Aorta (tissue), 5 donors: ENCODE results near the gene CYP4V2. TPM values are rescaled to one million over a fixed set of nuclear protein-coding genes. Genes with fewer than 3 reads are reported as not detected.

Experiments used
- ATAC-seq: fragments of 200-7000 bp; cut with Tn5 transposase; one replicate; pipeline ENCODE4 v1.9.1; 2022; ENCODE audit warnings: moderate library complexity; ENCODE audit not compliant: low FRiP score
- DNase-seq, 2 donors: peaks; one replicate each; pipeline ENCODE4 v3.0.0-alpha.2; 2020
- H3K27ac ChIP-seq, 2 donors: one replicate each; pipeline ENCODE4 v1.5.1; 2013; ENCODE audit warnings: low read length in 2 of 2, mild to moderate bottlenecking in 2 of 2, moderate library complexity in 2 of 2, control low read depth in 1 of 2, inconsistent platforms in 1 of 2, low read depth in 1 of 2
- H3K27me3 ChIP-seq, 2 donors: one replicate each; pipeline ENCODE4 v1.6.1; 2013; ENCODE audit warnings: control low read depth in 1 of 2, low read length in 1 of 2, mild to moderate bottlenecking in 1 of 2, moderate library complexity in 1 of 2; ENCODE audit not compliant: insufficient read depth in 2 of 2, control insufficient read depth in 1 of 2
- H3K36me3 ChIP-seq, 2 donors: one replicate each; pipeline ENCODE4 v1.6.1; 2013; ENCODE audit warnings: control low read depth in 1 of 2, low read length in 1 of 2, mild to moderate bottlenecking in 1 of 2; ENCODE audit not compliant: insufficient read depth in 2 of 2, control insufficient read depth in 1 of 2
- H3K4me1 ChIP-seq, 2 donors: one replicate each; pipeline ENCODE4 v1.6.1; 2013; ENCODE audit warnings: low read length in 2 of 2, control low read depth in 1 of 2, mild to moderate bottlenecking in 1 of 2, moderate library complexity in 1 of 2; ENCODE audit not compliant: insufficient read depth in 2 of 2, control insufficient read depth in 1 of 2
- H3K4me3 ChIP-seq, 2 donors: one replicate each; pipeline ENCODE4 v1.5.1; 2013; ENCODE audit warnings: low read length in 2 of 2, control low read depth in 1 of 2, mild to moderate bottlenecking in 1 of 2
- H3K9me3 ChIP-seq: one replicate; pipeline ENCODE4 v1.6.1; 2013; ENCODE audit warnings: mild to moderate bottlenecking, low read length; ENCODE audit not compliant: control insufficient read depth
- WGBS, 2 donors: extraction: QIAGEN DNeasy Blood & Tissue Kit; methylation state at CpG; one replicate each; pipeline ENCODE4 v1.1.7; 2013; 5-methylcytosine and 5-hydroxymethylcytosine counted together
- intact Hi-C, 2 donors: fragments of 100-400 bp; cut with DNase I; formaldehyde crosslinking; loops; one replicate each; pipeline versions ENCODE4 v1.14.2 to v1.15.0; 2022
- polyA plus RNA-seq, 2 donors: library from polyadenylated mRNA; stranded (reverse); fragments of 200-250 nt; gene quantifications; one replicate each; pipeline ENCODE4 v1.2.3, GENCODE V29; 2013
- total RNA-seq, 2 donors: library from RNA; stranded (reverse); fragmentation: NEBNext Ultra II Directional; extraction: Animal tissue kit (Norgen Biotek cat#: 25700); gene quantifications; one replicate each; pipeline ENCODE4 v1.2.1, GENCODE V29; 2021
- donor health status: healthy with polysubstance abuse.
- donor health status: Bipolar disorder and iron deficiency.
- donor health status: DM: no; HTN: no; CAD: no.
- donor health status: DM: no; HTN: no; CAD: no.
- donor health status: DM: yes; HTN: yes; CAD: no.

Gene CYP4V2
- total and polyA plus RNA-seq, 4 donors, result 11.8 to 43.2 (median 28.7) TPM

GRCh38 chr4:186158021-186158813 is 33.1 kb upstream of the CYP4V2 start:
- WGBS, 2 donors, result 82% methylated on average over 17 of the region's 17 CpGs
- Histone ChIP-seq H3K4me1 (no peaks in the 10 kb centered on the region), H3K27me3 (no peaks in the 10 kb centered on the region), H3K9me3 (no peaks in the 10 kb centered on the region), H3K36me3 (peaks cover 0 to under 1% of the 10 kb centered on the region in 2 donors), H3K4me3 (no peak overlapping the region), H3K27ac (no peak overlapping the region)
- peak; percentile 23 for ATAC-seq
- no peak for DNase-seq
- intact Hi-C loops, result no loop called here

GRCh38 chr4:186158966-186159365 is 32.4 kb upstream of the CYP4V2 start:
- peaks cover 0 to 1% of the 10 kb centered on the region in 2 donors for H3K36me3 ChIP-seq
- DNase-seq (no peak), ATAC-seq (no peak)
- intact Hi-C loops, result no loop called here
- no peaks in the 10 kb centered on the region for H3K27me3 ChIP-seq
- no peaks in the 10 kb centered on the region for H3K4me1 ChIP-seq
- H3K27ac ChIP-seq, result no peak overlapping the region
- H3K4me3 ChIP-seq, result no peak overlapping the region
- no peaks in the 10 kb centered on the region for H3K9me3 ChIP-seq
- WGBS, 2 donors, result 88% methylated on average over 5 of the region's 5 CpGs

GRCh38 chr4:186159613-186160012 is 31.8 kb upstream of the CYP4V2 start:
- Histone ChIP-seq H3K27me3 (no peaks in the 10 kb centered on the region), H3K27ac (no peak overlapping the region), H3K4me3 (no peak overlapping the region), H3K36me3 (peaks cover 0 to 1% of the 10 kb centered on the region in 2 donors), H3K4me1 (no peaks in the 10 kb centered on the region), H3K9me3 (no peaks in the 10 kb centered on the region)
- DNase-seq (no peak), ATAC-seq (no peak)
- WGBS, 2 donors, result 87 to 91% methylated on average over 6 of the region's 6 CpGs
- intact Hi-C loops, result no loop called here

GRCh38 chr4:186161138-186161537 is 30.2 kb upstream of the CYP4V2 start:
- ATAC-seq, result no peak
- Histone ChIP-seq H3K4me1 (no peaks in the 10 kb centered on the region), H3K27me3 (no peaks in the 10 kb centered on the region), H3K36me3 (peaks cover 0 to 1% of the 10 kb centered on the region in 2 donors), H3K9me3 (no peaks in the 10 kb centered on the region), H3K27ac (no peak overlapping the region), H3K4me3 (no peak overlapping the region)
- 89 to 90% methylated on average over 6 of the region's 6 CpGs for WGBS, 2 donors
- intact Hi-C loops, result no loop called here
- no peak for DNase-seq

GRCh38 chr4:186166852-186167512 is 24.4 kb upstream of the CYP4V2 start:
- 93 to 94% methylated on average over 15 of the region's 15 CpGs for WGBS, 2 donors
- Histone ChIP-seq H3K4me1 (no peaks in the 10 kb centered on the region), H3K27me3 (no peaks in the 10 kb centered on the region), H3K9me3 (no peaks in the 10 kb centered on the region), H3K27ac (no peak overlapping the region), H3K36me3 (peaks cover 0 to 1% of the 10 kb centered on the region in 2 donors), H3K4me3 (no peak overlapping the region)
- intact Hi-C loops, result no loop called here
- ATAC-seq (no peak), DNase-seq (no peak)

GRCh38 chr4:186167605-186168004 is 23.8 kb upstream of the CYP4V2 start:
- Histone ChIP-seq H3K4me3 (no peak overlapping the region), H3K9me3 (no peaks in the 10 kb centered on the region), H3K36me3 (peaks cover 0 to 1% of the 10 kb centered on the region in 2 donors), H3K4me1 (no peaks in the 10 kb centered on the region), H3K27me3 (no peaks in the 10 kb centered on the region), H3K27ac (no peak overlapping the region)
- ATAC-seq, result no peak
- intact Hi-C loops, result no loop called here
- 87 to 91% methylated on average over 5 of the region's 5 CpGs for WGBS, 2 donors
- DNase-seq, result no peak

- Histone ChIP-seq H3K9me3 (no peaks in the 10 kb centered on the region), H3K4me1 (no peaks in the 10 kb centered on the region), H3K4me3 (no peak overlapping the region), H3K27me3 (no peaks in the 10 kb centered on the region), H3K27ac (no peak overlapping the region), H3K36me3 (no peaks in the 10 kb centered on the region)
- intact Hi-C loops, result no loop called here
- ATAC-seq (no peak), DNase-seq (no peak)
- 95 to 97% methylated on average over 9 of the region's 9 CpGs for WGBS, 2 donors
These were observed 22.6 kb upstream of the CYP4V2 start for GRCh38 chr4:186168750-186169149.

GRCh38 chr4:186169333-186169944 is 21.9 kb upstream of the CYP4V2 start:
- intact Hi-C loops, result no loop called here
- Histone ChIP-seq H3K36me3 (no peaks in the 10 kb centered on the region), H3K27ac (no peak overlapping the region), H3K4me3 (no peak overlapping the region), H3K27me3 (no peaks in the 10 kb centered on the region), H3K9me3 (no peaks in the 10 kb centered on the region), H3K4me1 (no peaks in the 10 kb centered on the region)
- DNase-seq (no peak), ATAC-seq (no peak)
- 92% methylated on average over 18 of the region's 18 CpGs for WGBS, 2 donors
